GM10266 (cell line): ENCODE results near the gene KAZN.

Experiments used
- DNase-seq: peaks from one replicate; pipeline ENCODE4 v3.0.0; 2012; ENCODE audit errors: extremely low spot score
- TF ChIP-seq, protein P1 (sequence below): IDR thresholded peaks from 2 replicates; pipeline ENCODE4 v1.5.1; 2012; ENCODE audit warnings: mild to moderate bottlenecking, low read depth; ENCODE audit not compliant: control insufficient read depth, insufficient read depth; ENCODE audit errors: missing control alignments

Gene KAZN

DNA sequence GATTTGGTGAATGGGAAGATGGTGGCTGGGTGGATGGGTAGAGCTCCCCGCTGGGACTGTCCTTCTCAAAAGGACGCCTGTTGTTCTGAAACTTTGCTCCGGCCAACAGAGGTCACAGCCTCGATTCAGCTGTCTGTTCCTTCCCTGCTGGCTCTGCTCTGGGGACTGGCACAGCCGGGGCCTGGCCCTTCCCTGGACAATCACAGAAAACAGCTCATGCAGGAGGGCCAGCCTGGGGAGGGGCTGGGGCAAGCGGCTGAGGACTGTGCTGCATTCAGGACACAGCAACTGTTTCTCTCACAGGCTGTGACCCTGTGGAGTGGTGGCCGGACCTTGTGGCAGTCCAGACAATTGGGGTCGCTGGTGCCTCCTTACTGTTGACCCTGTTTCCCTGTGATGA is 444.4 kb downstream of the KAZN start:
- TF ChIP-seq, protein P1, sequence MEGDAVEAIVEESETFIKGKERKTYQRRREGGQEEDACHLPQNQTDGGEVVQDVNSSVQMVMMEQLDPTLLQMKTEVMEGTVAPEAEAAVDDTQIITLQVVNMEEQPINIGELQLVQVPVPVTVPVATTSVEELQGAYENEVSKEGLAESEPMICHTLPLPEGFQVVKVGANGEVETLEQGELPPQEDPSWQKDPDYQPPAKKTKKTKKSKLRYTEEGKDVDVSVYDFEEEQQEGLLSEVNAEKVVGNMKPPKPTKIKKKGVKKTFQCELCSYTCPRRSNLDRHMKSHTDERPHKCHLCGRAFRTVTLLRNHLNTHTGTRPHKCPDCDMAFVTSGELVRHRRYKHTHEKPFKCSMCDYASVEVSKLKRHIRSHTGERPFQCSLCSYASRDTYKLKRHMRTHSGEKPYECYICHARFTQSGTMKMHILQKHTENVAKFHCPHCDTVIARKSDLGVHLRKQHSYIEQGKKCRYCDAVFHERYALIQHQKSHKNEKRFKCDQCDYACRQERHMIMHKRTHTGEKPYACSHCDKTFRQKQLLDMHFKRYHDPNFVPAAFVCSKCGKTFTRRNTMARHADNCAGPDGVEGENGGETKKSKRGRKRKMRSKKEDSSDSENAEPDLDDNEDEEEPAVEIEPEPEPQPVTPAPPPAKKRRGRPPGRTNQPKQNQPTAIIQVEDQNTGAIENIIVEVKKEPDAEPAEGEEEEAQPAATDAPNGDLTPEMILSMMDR = no peak
- no peak for DNase-seq

DNA sequence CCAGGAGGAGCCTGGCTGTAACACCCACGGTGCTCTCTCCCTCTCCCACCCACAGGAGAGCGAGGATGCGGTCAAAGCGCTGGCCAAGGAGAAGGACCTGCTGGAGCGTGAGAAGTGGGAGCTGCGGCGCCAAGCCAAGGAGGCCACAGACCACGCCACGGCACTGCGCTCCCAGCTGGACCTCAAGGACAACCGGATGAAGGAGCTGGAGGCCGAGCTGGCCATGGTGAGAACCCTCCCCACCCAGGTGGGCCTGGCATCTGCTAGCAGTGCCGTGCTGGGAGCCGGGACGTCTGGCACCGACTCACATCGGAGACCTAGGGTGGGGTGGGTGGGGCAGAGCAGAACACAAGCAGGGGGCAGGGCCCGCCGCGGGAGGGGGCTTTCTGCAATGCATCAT is 445.4 kb downstream of the KAZN start:
- TF ChIP-seq, protein P1 = no peak
- no peak for DNase-seq

DNA sequence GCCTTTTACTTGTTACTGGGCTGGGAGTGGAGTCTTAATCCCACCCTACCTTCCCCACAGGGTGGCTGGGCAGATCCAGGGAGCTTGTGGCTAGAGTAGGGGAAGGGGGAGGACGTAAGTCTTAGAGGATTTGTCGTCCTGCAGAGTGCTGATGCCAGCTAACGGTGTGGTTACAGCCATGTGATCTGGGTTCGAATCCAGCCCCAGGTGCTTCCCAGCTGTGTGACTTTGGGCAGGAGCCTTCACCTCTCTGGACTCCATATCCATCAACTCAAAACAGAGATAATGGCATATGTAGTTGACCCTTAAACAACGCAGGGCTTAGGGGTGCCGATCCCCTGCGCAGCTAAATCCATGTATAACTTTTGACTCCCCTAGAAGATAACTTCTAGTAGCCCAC is 446.6 kb downstream of the KAZN start:
- TF ChIP-seq, protein P1 = no peak

DNA sequence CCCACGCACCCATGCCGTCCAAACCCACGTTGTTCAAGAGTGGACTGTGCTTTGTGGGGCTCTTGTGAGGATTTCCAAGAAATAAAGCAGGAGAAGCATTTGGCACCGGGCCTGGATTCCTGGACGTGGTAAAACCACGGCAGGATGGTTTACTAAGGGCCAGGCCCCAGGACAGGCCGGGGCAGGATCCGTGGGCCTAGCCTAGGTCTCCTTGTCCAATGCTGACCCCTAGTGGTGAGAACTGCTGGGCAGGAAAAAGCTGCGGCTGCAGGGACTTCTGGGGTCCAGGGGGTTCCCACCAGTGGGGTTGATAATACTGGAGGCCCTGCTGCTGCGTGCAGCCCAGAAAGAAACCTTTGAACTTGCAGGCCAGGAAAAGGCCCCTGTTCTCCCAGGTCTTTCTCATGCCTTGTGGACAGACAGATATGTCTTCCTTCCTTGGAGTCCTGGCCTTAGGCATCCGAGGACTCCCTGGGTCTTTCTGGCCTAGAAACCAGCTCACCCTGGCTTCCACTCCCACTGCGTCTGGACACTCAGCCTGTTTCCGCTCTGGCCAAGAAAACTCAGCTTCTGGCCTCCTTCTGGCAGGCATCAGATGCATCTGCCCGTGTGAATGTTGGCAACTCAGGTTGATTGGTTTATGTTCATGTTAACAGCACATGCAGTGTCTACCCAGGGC is 448.1 kb downstream of the KAZN start:
- DNase-seq = peak; percentile 85
- TF ChIP-seq, protein P1 = peak; percentile 86

More for the DNA sequence above, 446.6 kb downstream of the KAZN start:
- DNase-seq = no peak

DNA sequence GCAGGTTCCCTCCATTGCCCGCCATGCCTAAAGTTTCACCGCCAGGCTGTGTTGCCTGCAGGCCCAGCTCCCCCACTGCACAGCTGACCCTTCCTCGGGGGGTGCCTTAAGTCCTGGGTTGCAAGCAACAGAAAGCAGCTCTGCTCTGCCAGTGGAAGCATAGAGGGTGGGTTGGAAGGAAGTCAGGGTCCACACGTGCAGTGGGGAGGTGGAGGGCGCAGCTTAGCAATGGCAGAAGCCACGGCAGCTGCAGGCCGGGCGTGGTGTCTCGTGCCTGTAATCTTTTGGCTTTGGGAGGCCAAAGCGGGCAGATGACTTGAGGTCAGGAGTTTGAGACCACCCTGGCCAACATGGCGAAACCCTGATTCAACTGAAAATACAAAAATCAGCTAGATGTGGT is 448.8 kb downstream of the KAZN start:
- DNase-seq = no peak
- TF ChIP-seq, protein P1 = no peak

DNA sequence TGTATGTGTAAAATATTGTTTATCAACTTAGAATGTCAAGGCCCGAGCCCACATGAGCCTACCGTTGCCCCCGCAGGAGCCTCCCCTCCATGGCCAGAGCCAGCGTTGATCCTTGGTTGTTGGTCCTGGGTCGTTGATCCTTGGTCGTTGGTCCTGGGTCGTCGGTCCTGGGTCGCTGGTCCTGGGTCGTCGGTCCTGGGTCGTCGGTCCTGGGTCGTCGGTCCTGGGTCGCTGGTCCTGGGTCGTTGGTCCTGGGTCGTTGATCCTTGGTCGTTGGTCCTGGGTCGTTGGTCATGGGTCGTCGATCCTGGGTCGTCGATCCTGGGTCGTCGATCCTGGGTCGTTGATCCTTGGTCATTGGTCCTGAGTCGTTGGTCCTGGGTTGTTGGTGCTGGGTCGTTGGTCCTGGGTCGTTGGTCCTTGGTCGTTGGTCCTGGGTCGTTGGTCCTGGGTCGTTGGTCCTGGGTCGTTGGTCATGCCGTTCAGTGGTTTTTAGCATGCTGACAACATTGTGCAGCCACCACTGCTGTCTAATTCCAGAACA is 450.0 kb downstream of the KAZN start:
- TF ChIP-seq, protein P1 = no peak
- no peak for DNase-seq

DNA sequence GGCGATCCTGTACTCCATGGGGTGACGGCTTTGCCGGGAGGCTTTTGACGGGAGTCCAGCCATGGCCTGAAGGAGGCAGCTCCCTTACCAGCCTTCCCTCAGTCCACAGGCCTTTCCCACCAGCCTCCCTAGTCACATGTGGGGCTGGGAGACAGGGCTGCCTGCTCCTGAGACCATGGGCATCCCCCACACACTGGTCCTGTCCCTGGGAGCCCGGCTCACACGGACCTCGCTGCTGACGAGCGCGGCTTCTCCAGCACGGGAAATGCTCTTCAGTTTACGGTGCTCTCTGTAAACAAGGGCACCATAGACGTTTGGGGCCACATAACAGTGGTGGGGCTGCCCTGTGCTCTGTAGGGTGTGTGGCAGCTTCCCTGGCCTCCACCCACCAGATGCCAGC is 450.6 kb downstream of the KAZN start:
- TF ChIP-seq, protein P1 = no peak
- DNase-seq = no peak
